ENCODE data around the gene KCTD21.

Gene KCTD21

GRCh38 chr11:78171951-78172350 lies 16.5 kb downstream of the KCTD21 start:
- TF ChIP-seq TEAD4 (IDR thresholded peaks at IDR 0.05): no peak
- no peak for TF ChIP-seq TAF1 (IDR thresholded peaks at IDR 0.05; ENCODE audit: low read depth)
- TF ChIP-seq FOXM1 (IDR thresholded peaks at IDR 0.05; ENCODE audit: borderline replicate concordance, low read depth): no peak
- TF ChIP-seq EGR1 (IDR thresholded peaks at IDR 0.05): no peak
- TF ChIP-seq, protein P1, sequence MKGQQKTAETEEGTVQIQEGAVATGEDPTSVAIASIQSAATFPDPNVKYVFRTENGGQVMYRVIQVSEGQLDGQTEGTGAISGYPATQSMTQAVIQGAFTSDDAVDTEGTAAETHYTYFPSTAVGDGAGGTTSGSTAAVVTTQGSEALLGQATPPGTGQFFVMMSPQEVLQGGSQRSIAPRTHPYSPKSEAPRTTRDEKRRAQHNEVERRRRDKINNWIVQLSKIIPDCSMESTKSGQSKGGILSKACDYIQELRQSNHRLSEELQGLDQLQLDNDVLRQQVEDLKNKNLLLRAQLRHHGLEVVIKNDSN (IDR thresholded peaks at IDR 0.05): no peak
- TF ChIP-seq ZBTB7A (IDR thresholded peaks at IDR 0.05; ENCODE audit: low read depth): no peak

DNA sequence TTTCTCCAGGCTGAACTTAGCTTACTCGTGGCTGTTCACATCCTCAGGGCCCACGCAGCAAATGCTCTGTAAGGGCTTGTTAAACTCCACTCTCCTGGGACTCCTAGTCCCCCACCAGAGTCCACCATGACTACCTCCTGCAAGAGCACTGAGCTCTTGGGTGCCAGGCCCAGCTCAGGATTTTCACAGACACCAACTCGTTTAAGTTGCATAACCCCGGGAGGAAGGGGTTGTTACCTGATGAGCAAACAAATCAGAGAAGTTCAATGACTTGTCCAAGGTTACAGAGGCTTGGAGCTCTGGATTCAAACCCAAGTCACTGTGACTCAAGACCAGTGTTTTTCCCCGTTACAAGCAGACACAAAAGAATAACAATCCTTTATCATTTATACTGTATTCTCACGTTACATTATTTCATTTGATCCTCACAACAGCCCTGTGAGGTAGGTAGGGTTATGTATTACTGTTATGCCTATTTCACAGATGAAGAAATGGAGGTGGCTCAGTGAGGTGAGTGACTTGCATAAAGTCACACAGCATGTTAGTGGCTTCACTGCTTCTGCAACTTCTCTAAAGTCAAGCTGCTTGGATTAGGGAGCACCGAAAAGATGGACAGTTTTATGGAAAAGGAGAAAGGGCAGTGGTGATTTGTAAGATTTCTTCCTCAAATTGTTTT lies 17.4 kb downstream of the KCTD21 start:
- TF ChIP-seq, protein P1 (IDR thresholded peaks at IDR 0.05): no peak
- no peak for TF ChIP-seq TAF1 (IDR thresholded peaks at IDR 0.05; ENCODE audit: low read depth)
- no peak for TF ChIP-seq YY1 (IDR thresholded peaks at IDR 0.05; ENCODE audit: low read depth)
- no peak for TF ChIP-seq NFIC (IDR thresholded peaks at IDR 0.05)
- TF ChIP-seq TCF12 (IDR thresholded peaks at IDR 0.05; ENCODE audit: low read depth): no peak
- TF ChIP-seq REST (IDR thresholded peaks at IDR 0.05; ENCODE audit: low read depth): no peak
- TF ChIP-seq MAX (IDR thresholded peaks at IDR 0.05): no peak
- TF ChIP-seq EGR1 (IDR thresholded peaks at IDR 0.05): no peak
- TF ChIP-seq ZBTB7A (IDR thresholded peaks at IDR 0.05; ENCODE audit: low read depth): no peak
- no peak for TF ChIP-seq FOXM1 (IDR thresholded peaks at IDR 0.05; ENCODE audit: borderline replicate concordance, low read depth)

GRCh38 chr11:78170413-78170812 lies 18.0 kb downstream of the KCTD21 start:
- TF ChIP-seq YY1 (IDR thresholded peaks at IDR 0.05; ENCODE audit: low read depth): no peak
- TF ChIP-seq EP300 (IDR thresholded peaks at IDR 0.05; ENCODE audit: borderline replicate concordance): no peak
- TF ChIP-seq REST (IDR thresholded peaks at IDR 0.05; ENCODE audit: low read depth): no peak
- TF ChIP-seq, protein P1 (IDR thresholded peaks at IDR 0.05): no peak
- TF ChIP-seq ZBTB7A (IDR thresholded peaks at IDR 0.05; ENCODE audit: low read depth): no peak

DNA sequence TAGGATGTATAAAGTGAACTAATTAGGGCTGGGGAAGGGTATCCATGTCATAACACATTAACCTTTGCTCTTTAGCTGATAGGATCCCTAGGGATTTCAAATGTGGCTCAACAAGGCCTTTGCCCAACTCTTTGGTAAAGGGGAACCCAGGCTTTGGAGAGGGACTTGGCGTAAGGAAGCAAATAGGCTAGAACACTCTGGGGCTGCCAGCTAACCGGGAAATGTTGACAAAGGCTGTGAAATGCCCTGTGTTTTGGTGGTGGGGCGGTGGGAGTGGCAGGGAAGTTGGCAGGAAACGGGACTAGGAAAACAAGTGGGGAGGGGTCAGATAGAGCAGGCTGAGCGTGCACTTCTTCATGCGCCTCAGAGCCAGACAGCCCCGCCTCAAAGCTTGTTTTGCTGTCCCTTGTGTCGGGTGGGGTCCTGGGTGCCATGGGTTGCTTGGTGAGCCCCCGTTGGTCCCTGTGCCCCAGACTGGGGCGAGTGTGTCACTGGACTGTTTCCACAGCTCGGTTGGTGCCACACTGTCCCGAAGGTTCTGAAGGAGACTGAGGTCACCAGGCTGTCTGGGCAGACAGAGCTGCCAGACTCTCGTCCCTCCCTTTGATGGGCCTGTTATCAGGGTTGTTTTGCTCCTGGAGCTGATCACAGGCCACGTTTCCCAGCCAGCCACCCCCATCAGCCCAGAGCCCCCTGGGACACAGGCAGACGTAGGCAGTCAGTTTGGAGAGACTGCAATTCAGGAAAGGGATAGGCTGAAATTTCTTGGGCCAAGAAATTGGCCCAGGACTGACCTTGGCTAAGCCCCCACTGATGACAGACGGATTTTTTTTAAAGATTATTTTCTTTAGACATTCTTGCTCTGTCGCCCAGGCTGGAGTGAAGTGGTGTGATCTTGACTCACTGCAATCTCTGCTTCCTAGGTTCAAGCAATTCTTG lies 19.6 kb downstream of the KCTD21 start:
- TF ChIP-seq TAF1 (IDR thresholded peaks at IDR 0.05; ENCODE audit: low read depth): no peak

DNA sequence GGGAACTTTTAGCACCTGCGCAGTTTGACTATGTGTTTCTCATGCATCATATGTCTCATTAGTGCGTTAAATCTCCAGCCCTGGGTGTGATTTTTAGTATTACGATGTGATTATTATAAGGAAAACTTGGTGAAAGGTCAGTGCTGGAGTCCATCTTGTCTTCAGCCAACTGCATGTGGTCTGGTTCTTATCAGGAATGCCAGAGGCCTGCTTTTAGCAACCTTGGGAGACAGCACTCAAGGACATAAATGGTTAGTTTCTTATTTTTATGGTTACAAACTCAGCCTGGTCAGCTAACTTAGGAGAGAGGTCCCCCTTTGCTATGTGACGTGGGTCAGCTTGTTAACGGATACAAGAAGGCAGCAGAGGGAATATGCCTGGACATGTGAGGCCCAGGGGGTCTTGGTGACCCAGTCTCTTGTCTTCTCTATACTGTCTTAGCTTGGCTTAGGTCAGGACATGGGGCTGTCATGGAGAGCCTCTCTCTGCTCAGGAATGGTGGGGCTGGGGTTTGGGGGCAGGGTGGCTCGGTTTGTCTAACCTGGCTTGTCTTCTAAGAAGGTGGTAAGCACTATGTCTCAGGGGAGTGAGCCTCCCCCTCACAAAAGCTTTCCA lies 21.5 kb downstream of the KCTD21 start:
- TF ChIP-seq TCF12 (IDR thresholded peaks at IDR 0.05; ENCODE audit: low read depth) (no peak), TEAD4 (IDR thresholded peaks at IDR 0.05) (no peak), NFIC (IDR thresholded peaks at IDR 0.05) (no peak), RAD21 (IDR thresholded peaks at IDR 0.05; ENCODE audit: low read depth) (no peak), MAX (IDR thresholded peaks at IDR 0.05) (no peak), YY1 (IDR thresholded peaks at IDR 0.05; ENCODE audit: low read depth) (no peak), REST (IDR thresholded peaks at IDR 0.05; ENCODE audit: low read depth) (no peak), EGR1 (IDR thresholded peaks at IDR 0.05) (no peak), CREB1 (IDR thresholded peaks at IDR 0.05; ENCODE audit: low read depth) (no peak)

Data from Ishikawa (cell line).